NCI-H345 (cell line): ENCODE results near the gene PHLDB2.

Experiments used
- DNase-seq: peaks from one replicate; lab custom pipeline; 2025; lab: John Stamatoyannopoulos, UW

The PHLDB2 gene

GRCh38 chr3:111999484-112000324 is 140.6 kb downstream of the PHLDB2 start:
- DNase-seq = peak; percentile 24

- no peak for DNase-seq
Measured at GRCh38 chr3:112000367-112000771, 141.3 kb downstream of the PHLDB2 start.

- peak; percentile 43 for DNase-seq
Measured at GRCh38 chr3:112000966-112001365, 141.9 kb downstream of the PHLDB2 start.

DNA sequence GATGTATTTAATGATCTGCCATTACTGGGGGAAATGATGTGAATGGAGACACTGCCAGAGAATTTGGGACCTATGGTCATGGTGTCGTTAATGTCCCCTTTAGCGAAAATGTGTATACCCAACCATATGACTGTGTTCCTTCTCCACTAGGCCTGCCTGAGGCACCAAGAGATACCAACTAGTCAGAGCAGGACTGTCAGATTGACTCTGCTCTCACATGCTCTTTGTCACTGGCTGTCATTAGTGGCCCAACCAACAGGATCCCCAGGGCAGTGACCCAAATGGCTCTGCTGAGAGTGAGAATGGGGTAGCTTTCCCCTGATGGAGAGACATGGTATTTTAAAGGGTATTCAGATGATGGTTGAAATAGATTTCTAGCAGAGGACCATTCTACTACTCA is 142.5 kb downstream of the PHLDB2 start:
- no peak for DNase-seq

DNA sequence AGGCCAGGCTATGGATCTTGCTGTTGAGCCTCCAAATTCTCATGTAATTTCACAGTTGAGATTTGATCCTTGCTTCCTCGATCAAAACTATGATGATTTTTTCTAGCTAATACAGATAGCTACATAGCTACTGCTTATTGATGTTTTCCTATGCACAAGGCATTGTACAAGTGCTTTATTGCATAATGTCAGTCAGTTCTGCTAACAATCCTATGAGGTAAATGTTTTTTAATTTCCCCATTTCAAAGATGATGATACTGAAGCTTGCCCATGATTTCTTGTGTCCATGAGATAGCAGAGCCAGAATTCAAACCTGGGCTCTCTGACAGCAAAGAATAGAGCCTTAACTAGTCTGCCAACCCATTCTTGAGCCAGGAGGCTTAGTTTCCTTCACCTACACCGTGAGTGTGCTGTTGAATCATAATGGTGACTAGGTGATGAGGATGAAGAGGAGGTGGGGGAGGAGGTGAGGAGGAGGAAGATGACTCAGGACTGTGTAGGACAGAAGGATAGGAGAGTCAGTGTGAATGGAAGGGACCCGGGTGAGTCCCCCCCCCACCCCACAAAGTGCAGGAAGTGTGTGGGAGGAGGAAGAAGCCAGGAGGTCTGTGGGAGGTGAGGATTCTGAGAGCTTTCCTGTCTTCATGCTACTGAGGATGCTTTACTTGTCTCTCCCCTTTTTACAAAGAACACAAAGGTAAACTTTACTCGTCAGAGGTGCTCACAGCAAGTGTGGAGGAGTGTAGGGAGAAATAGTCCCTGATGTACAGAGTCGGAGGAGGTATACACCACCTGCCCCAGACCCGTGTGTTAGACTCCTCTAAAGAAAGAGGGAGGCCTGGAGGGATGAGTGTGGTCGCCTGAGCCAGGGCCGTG is 143.3 kb downstream of the PHLDB2 start:
- DNase-seq = no peak

DNA sequence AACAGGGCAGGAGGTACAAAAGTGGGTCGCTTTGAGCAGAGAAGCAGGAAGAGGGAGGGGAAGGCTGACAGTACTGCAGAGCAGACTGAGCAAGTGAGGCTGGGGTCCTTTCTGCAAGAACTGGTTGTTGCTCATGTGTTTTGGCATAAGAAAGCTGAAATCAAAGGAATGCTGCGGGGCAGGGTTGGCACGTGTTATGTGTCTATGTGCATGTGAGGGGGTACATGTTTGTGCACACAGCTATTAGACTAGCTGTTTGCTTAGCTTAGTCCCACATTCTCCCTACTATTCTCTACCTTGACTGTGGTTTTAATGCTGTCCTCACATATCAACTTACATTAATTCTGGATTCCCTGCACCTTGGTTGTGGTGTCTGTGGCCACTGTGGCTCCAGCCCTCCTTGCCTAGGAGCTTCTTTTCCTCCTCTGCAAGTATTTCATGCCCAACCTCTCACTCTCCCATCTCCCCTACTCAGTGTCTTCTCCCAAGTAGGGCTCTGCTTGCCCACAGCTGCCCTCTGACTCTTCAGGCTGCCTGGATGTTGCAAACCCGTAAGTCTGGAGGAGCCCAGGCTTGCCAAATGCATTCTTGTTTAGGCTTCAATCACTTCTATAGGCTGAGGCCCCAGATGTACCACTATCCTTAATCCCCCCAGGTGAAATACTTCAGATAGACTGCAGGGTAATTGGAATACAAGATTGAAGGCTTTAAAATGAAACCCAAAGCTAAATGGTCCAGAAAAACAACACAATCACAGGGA is 144.4 kb downstream of the PHLDB2 start:
- DNase-seq = no peak

DNA sequence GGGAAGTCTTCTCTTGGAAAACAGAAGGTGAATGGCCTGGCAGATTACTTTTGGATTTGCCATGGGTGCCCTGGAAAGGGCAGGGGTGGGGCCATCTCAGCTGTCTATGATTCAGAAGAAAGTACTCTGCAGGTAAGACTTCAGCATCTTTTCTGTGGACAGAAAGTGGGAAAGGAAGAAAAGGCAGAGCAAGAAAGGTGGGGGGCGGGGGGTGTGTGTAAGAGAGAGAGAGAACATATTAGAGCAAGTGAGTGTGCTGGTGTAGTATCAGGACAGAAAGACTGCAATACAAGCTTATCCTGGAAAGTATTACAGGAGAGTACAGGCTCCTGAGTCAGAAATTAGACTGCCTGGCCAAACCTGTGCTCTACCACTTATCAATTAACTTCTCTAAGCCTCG is 145.1 kb downstream of the PHLDB2 start:
- DNase-seq = no peak

GRCh38 chr3:112004669-112005068 is 145.6 kb downstream of the PHLDB2 start:
- DNase-seq = no peak

GRCh38 chr3:112005091-112005672 is 146.1 kb downstream of the PHLDB2 start:
- DNase-seq = no peak

GRCh38 chr3:112007633-112008032 is 148.6 kb downstream of the PHLDB2 start:
- no peak for DNase-seq

DNA sequence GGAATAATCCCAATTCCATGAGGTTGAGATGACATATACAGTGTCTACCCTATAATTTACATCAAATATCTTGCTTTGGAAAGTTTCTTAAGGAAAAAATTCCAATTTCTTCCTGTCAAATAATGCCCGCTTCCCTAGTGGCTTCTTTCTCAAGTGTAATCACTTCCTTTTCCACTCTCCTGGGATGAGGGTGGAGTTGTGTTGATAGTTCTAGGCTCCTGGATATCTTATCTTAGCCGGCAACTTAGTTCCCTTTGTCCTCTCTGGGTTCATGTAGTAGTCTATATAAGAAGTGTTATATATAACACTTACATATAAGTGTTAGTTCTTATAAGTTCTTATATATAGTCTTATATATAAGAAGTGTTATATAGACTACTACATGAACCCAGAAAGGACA is 150.6 kb downstream of the PHLDB2 start:
- DNase-seq = no peak

DNA sequence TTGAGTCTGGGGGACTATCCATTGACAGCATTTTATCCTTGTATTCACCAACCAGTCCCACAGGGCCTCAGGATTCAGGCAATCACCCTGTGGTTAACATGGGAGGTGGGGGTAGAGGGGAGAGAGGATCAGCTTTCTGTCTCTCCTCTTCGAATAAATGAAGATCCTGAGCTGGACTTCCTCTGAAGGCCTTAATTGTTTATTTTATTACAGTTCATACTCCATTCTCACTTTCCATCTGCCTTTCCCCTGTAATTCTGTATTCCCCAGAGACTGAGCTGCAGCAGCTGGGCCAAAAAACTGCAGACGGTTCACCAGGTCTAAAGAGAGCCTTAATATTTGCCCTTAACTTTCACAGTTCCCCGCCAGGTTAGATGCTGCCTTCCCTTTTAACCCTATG is 151.6 kb downstream of the PHLDB2 start:
- DNase-seq = no peak

GRCh38 chr3:112011376-112011940 is 152.4 kb downstream of the PHLDB2 start:
- DNase-seq = no peak

DNA sequence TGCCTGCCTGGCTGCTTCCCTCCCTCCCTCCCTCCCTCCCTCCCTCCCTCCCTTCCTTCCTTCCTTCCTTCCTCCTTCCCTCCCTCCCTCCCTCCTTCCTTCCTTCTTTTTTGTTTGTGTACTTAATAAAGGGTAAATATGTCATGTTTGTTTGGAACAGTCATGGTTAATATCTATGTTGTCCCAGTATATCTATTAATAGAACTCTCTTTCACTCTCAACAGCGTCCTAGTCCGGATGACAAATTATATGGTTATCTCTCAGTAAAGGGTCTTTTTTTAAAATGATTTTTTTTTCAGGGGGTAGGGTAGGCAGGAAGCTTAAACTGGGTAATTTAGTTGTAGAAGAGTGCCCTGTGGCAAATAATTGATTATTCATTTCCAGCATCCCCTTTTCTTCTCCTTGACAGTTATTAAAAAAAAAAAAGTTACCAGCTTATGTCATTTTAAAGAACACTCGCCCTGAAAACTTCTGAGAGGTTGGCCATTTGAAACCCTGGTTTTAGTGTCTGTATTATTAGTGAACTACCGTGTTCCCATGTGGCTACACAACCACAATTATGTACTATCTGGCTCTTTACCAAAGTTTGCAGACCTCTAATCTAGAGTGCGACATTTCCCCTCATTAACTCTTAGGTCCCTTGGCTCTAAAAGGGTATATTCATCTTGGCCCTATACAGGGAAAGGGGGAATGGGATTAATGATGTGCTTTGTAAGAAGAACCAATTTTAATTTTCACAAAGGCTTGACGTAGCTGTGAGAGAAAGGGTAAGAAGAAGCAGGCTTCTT is 153.3 kb downstream of the PHLDB2 start:
- DNase-seq = no peak

DNA sequence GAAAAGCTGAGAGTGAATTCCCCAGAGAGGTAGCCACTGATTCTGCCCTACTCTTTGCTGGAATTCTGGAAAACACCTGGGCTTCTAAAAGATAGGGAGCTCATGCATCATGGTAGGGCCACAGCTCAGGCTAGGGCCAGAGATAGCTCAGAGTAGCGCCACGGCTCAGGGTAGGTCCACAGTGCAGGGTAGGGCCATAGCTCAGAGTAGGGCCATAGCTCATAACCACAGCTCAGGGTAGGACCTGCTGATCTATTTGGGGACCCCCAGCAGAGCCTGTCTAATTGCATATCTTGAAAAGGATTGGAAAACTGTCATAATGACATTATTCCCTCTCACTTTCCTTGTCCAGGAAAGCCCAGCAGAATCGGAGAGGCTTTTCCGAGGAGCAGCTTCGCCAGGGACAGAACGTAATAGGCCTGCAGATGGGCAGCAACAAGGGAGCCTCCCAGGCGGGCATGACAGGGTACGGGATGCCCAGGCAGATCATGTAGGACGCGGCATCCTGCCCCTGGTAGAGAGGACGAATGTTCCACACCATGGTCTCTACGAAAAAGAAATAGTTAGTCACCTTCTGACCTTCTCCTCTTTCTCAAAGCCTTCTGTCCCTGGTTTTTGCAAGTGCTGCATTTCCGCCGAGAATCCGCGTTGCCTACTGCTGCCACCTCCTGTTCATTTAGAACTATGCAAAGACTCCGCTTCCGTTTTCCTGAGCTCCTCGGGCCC is 154.2 kb downstream of the PHLDB2 start:
- no peak for DNase-seq

- no peak for DNase-seq
Measured at GRCh38 chr3:112013784-112014143, 154.7 kb downstream of the PHLDB2 start.

GRCh38 chr3:112017091-112017490 is 158.0 kb downstream of the PHLDB2 start:
- DNase-seq = no peak

- DNase-seq = no peak
Measured at GRCh38 chr3:112018712-112019111, 159.6 kb downstream of the PHLDB2 start.

DNA sequence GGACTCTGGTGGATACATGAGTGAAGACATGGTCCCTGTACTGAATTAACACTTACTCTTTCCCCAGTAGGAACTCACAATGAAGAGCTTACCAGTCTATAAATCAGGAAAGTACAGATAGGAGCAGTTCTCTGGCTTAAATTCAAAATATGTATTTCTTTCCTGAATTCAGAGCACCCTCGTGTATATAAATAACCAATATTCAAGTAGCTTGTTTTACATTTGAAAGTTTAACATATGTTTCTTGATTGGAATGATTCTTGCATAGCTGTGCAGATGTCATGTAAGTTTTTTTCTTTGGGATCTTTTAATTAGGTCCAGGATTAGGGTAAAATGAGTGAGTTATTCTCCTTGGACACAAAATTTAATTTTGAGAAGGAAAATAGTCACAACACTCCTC is 160.7 kb downstream of the PHLDB2 start:
- DNase-seq = no peak

DNA sequence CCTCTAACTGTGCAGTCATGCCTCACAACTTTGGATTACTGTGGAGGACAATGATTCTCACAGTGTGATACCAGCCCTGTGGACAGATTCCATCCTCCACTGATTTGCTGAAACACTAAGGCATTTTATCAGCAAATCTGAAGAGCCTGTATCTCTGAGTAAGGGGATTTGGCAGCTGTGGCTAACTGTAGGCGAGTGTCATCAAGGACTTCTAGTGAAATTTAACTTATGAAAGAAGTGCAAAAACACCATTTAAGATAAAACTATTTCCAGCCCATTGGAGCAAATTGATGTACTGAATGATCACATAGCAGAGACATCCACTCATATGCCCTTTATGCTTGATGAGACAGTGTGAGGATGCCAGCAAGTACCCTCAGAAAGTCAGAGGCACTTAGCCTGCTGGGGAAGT is 161.6 kb downstream of the PHLDB2 start:
- no peak for DNase-seq
